GM10266 (cell line): ENCODE measurements around the gene GPR162.
A peak's percentile ranks its signal among the peaks of the same experiment; 100 is the strongest.

Source experiments
- DNase-seq: peaks from one replicate; pipeline ENCODE4 v3.0.0; 2012; ENCODE audit errors: extremely low spot score
- CTCF ChIP-seq: IDR thresholded peaks from 2 replicates; pipeline ENCODE4 v1.5.1; 2012; ENCODE audit warnings: mild to moderate bottlenecking, low read depth; ENCODE audit not compliant: control insufficient read depth, insufficient read depth; ENCODE audit errors: missing control alignments

Gene GPR162

GRCh38 chr12:6827437-6827911 is 5.9 kb downstream of the GPR162 start:
- peak; percentile 71 for DNase-seq
- no peak for TF ChIP-seq CTCF

DNA sequence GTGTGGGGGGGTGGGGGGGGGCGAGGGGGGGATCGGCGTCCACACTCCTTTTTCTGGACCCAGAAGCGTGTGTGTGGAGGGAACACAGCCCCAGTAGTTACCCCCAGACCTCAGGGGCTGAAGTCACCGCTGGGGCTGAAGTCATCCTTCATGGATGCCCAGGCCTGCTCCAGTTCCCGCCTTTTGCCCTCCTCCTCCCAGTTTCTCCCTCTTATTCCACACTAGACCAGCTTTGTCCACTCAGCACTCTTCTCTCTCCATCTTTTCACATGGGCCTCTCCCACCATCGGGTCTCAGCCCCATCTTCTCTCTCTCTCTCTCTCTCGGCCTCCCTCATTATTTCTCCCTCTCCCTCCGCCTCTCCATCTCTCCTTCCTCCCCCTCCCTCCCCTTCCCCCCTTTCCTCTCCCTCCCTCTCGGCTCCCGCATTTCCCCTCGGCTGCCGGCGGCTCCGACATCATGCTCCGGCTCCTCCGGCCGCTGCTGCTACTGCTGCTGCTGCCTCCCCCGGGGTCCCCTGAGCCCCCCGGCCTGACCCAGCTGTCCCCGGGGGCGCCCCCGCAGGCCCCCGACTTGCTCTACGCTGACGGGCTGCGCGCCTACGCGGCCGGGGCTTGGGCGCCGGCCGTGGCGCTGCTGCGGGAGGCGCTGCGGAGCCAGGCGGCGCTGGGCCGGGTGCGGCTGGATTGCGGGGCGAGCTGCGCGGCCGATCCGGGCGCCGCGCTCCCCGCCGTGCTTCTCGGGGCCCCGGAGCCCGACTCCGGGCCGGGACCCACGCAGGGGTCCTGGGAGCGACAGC is 6.6 kb downstream of the GPR162 start, which contains the start of gene P3H3:
TSS of gene P3H3 (plus strand) at position 426 of the 799 bp plus-strand sequence. CDS start at position 460, 34 bp downstream.
- no peak for DNase-seq
- peak; percentile 40 for TF ChIP-seq CTCF

GRCh38 chr12:6828781-6829535 is 7.3 kb downstream of the GPR162 start:
- no peak for DNase-seq
- TF ChIP-seq CTCF = no peak

DNA sequence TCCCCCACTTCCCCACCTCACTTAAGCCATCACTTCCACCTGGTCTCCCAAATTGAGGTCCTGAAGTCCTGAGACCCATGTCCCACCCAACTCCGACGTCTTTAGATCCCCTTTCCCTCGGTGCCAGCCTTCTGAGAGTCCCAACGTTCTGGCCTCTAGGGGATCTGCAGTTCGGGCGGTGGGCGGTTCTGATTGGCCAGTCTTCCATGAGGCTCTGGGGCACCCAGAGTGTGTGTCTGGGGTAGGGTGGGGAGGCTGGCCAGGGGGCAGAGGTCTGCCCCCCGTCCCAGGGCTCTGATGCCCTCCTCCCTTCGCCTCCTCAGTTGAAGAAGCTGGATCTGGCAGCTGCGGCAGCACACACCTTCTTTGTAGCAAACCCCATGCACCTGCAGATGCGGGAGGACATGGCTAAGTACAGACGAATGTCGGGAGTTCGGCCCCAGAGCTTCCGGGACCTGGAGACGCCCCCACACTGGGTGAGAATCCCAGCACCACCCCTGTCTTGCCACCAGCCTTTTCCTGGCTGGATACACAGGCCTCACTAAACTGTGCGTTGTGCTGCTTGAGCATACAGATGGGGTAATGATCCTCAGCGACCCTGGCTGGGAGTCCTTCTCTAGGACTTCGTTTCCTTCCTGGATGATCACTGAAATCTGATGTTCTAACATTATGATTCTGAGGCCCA is 8.1 kb downstream of the GPR162 start:
- no peak for DNase-seq
- TF ChIP-seq CTCF = no peak

DNA sequence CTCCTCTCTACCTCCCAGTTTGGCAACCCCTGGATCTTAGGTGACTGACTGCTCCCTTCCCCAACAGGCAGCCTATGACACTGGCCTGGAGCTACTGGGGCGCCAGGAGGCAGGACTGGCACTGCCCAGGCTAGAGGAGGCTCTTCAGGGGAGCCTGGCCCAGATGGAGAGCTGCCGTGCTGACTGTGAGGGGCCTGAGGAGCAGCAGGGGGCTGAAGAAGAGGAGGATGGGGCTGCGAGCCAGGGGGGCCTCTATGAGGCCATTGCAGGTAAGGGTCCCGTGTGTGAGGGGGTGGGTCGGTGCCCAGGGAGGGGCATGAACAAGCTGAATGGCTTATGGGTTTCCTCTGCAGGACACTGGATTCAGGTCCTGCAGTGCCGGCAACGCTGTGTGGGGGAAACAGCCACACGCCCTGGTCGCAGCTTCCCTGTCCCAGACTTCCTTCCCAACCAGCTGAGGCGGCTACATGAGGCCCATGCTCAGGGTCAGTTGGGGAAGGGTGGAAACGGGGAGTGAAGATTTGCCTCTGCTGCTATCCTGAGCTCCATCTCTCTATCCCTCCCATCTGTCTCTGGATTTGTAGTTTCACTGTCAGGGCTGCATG is 8.8 kb downstream of the GPR162 start:
- no peak for TF ChIP-seq CTCF
- no peak for DNase-seq

GRCh38 chr12:6830999-6831398 is 9.4 kb downstream of the GPR162 start:
- TF ChIP-seq CTCF = no peak
- DNase-seq = no peak
